VCaP (cell line): Measurements from ENCODE around the gene RNASET2.

Experiments used
- H3K27ac ChIP-seq: fragments of 450-650 bp; 2 replicates; pipeline ENCODE4 v1.5.1; 2017
- TF ChIP-seq, protein P1 (sequence below): fragments of 450-650 bp; conservative IDR thresholded peaks from 2 replicates; pipeline ENCODE4 v1.5.1; 2017; ENCODE audit warnings: mild to moderate bottlenecking, moderate library complexity

RNASET2 gene

DNA sequence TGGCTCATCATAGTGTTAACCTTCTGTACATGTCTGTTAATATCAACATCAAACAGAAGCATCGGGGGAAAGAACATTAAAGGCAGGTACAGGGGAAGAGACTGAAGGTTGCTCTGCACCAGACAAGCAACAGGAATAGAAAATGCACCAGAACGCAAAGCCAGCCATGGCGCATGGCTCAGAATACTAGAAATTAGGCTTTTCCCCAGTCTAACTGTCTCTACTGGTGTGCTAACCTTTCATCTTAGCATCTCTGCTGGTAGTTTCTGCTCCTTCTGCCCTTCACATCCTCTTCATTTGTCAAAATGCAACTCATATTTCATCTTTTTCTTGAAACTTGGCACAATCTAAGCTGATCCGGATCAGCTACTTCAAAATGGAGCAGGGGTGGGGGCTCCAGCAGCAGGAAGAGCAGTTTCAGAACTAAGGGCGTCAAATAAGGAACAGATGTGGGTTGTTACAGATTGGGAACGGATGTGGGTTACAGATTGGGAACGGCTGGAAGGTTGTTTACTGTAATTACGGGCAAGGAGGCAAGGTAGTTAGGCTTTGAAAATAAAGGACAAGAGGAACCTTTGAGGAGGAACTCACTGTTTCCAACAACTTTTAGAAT is 13.1 kb upstream of the RNASET2 start:
- no peak overlapping the region for H3K27ac ChIP-seq
- TF ChIP-seq, protein P1, sequence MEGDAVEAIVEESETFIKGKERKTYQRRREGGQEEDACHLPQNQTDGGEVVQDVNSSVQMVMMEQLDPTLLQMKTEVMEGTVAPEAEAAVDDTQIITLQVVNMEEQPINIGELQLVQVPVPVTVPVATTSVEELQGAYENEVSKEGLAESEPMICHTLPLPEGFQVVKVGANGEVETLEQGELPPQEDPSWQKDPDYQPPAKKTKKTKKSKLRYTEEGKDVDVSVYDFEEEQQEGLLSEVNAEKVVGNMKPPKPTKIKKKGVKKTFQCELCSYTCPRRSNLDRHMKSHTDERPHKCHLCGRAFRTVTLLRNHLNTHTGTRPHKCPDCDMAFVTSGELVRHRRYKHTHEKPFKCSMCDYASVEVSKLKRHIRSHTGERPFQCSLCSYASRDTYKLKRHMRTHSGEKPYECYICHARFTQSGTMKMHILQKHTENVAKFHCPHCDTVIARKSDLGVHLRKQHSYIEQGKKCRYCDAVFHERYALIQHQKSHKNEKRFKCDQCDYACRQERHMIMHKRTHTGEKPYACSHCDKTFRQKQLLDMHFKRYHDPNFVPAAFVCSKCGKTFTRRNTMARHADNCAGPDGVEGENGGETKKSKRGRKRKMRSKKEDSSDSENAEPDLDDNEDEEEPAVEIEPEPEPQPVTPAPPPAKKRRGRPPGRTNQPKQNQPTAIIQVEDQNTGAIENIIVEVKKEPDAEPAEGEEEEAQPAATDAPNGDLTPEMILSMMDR = no peak

DNA sequence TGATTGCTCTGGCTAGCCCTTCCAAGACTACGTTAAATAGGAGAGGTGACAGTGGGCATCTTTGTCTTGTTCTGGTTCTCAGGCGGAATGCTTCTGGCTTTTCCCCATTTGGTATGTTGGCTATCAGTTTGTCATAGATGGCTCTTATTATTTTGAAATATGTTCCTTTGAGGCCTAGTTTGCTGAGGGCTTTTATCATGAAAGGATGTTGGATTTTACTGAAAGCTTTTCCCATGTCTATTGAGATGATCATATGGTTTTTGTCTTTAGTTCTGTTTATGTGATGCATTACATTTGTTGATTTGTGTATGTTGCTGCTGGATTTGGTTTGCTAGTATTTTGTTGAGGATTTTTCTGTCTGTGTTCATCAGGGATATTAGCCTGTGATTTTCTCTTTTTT is 9.9 kb upstream of the RNASET2 start:
- H3K27ac ChIP-seq = no peak overlapping the region

DNA sequence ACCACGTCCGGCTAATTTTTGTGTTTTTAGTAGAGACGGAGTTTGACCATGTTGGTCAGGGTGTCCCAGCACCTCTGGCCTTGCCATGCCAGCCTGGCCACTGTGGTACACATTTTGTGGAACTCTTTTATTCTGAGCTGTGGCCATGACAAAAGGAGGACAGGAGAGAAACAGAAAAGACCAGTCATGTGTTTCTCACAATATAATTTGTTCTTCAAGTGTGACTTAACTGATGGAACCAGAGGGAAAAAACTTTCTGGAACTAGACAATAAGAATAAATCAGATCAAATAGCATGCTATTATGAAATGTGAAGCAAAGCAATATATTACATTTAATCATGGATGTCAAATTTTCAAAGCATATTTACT is 4.2 kb upstream of the RNASET2 start:
- TF ChIP-seq, protein P1 = no peak
- H3K27ac ChIP-seq = no peak overlapping the region

More for the DNA sequence above, 9.9 kb upstream of the RNASET2 start:
- TF ChIP-seq, protein P1 = no peak

DNA sequence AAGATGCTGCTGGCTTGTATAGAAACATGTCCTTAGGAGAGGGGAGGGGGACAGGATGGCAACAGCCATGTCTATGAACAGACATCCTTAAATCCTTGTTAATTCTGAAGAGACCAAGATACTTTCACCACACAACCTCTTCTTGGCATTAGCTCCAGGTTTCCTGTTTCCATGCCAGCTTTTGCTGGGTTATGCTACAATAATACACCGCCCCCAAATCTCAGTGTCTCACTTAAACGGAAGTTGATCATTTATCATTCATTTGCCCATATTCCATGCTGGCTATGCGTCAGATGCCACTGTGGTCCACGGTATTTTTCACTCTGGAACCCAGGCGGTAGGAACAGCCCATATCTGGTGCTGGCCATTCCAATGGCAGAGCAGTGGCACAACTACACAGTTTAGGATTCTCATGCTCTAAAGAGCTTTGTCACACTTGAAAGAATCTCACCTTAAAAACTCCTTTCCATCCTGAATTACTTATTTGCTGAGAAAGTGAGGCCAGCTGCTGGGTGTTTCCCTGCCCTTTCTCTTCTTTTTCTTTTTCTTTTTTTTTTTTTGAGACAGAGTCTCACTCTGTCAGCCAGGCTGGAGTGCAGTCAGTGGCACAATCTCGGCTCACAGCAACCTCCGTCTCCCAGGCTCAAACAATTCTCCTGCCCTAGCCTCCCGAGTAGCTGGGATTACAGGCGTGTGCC is 3.7 kb upstream of the RNASET2 start:
- TF ChIP-seq, protein P1 = no peak
- no peak overlapping the region for H3K27ac ChIP-seq

DNA sequence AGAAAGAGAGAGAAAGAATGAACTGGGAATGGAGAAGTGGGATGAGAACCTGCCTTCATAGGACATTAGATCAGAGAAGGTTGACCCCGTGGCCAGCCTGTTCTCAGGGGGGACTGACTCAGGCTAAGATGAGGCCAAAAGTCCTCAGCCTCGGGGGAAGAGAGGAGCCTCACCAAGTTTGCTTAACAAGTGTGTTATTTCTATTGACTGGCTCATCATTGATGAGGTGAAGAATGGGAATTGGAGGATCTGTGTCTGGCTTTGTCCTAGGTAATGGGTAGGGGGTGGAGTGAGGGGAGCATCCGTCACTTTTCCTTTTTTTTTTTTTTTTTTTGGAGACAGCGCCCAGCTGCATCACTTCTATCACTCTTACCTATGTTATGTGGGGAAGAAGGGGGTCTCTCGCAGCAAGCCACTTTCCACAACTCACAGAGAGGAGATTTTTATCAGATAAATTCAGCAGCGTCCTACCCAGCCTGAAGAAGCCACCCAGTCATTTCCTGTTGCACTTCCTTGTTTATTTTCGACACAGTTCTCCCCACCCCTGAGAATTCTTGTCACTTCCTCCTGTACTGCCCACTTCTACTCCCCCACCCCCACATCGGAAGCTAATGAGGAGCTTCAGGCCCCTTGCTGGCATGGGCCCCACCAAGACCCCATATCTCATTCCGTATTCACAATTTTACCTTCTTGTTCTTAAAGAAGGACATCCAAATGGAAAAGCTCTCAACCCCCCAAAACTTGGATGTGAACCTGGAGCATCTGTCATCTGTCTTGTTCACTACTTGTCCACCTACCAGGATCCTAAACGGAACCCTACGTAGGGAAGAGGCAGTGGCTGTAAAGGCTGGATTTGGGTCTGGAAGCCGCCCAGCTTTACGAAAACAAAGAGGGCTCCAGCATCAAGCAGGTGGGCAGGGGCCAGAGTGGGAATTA is 2.8 kb upstream of the RNASET2 start:
- H3K27ac ChIP-seq = no peak overlapping the region
- TF ChIP-seq, protein P1 = no peak

DNA sequence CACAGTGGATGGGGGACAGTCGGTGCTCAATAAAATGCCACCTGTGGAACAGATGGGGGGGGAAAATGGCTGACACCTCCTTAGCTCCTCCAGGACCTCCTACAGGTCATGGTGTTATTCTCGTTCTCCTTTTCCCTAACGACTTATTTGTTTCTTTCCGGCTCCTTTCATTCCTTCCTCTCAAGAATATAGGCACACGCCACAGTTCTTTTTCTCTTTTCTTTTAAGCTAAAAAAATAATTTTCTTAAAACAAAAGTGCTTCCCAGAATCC is 1.4 kb upstream of the RNASET2 start:
- TF ChIP-seq, protein P1 = no peak
- H3K27ac ChIP-seq = no peak overlapping the region; the same call in 1 of the 2 replicates

DNA sequence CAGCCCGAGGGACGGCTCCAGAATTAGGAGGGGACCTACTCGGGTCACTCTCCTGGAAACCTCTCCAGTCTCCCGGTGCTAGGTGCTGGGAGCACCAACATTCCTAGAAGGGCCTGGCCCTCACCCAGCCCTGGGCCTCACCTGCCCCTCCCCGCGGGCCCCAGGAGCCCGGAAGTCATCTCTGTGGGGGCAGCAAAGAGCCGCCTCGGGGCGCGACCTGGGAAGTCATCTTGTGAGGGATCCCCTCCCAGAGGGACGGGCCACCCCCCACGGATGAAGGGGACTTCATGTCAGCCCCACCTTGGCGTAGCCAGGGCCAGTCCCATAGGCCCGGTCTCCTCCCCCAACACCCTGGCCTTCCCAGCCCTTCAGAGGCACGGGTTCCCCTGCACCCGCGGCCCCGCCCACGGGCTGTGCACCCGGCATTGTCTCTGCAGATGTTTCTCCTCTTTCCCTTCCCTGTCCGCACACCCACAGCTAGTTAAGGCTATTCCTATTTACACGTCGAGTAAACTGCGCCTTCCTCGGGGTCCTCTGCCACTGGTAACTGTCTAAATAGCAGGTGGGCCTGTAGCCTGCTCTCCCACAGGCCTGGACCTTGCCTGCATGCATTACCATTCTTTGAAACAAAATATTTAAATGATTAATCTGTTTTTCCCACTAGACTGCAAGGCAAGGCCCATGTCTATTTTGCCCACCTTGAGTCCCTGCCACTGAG is 896 bp upstream of the RNASET2 start:
- peak overlapping the region; percentile 65 for H3K27ac ChIP-seq

More for the DNA sequence above, 896 bp upstream of the RNASET2 start:
- TF ChIP-seq, protein P1 = no peak
